CD4-positive, alpha-beta T cell treated with Interleukin-17A for 4 hours (primary cell): ENCODE results near the gene GALNT18.

Experiments used
- DNase-seq: peaks from one replicate; pipeline ENCODE4 v3.0.0-alpha.2; 2020; ENCODE audit warnings: mixed read lengths

GALNT18 gene

GRCh38 chr11:11621573-11622339, at the start of gene GALNT18:
Gene GALNT18 (minus strand): TSS chr11:11622005.
- peak; percentile 57 for DNase-seq

GRCh38 chr11:11670574-11670973, 48.8 kb upstream of the GALNT18 start:
- no peak for DNase-seq

- no peak for DNase-seq
Observed at GRCh38 chr11:11669233-11669846, 47.5 kb upstream of the GALNT18 start.

GRCh38 chr11:11668781-11669180, 47.0 kb upstream of the GALNT18 start:
- no peak for DNase-seq

- DNase-seq, result no peak
Observed at GRCh38 chr11:11668274-11668673, 46.5 kb upstream of the GALNT18 start.

GRCh38 chr11:11667056-11667455, 45.3 kb upstream of the GALNT18 start:
- DNase-seq, result no peak

GRCh38 chr11:11665407-11665806, 43.6 kb upstream of the GALNT18 start:
- no peak for DNase-seq

- DNase-seq, result no peak
Observed at GRCh38 chr11:11663907-11664306, 42.1 kb upstream of the GALNT18 start.

GRCh38 chr11:11662578-11662977, 40.8 kb upstream of the GALNT18 start:
- no peak for DNase-seq

- DNase-seq, result no peak
Observed at GRCh38 chr11:11661326-11662040, 39.7 kb upstream of the GALNT18 start.

- DNase-seq, result no peak
Observed at GRCh38 chr11:11660363-11660740, 38.5 kb upstream of the GALNT18 start.

GRCh38 chr11:11659567-11660362, 38.0 kb upstream of the GALNT18 start:
- no peak for DNase-seq

GRCh38 chr11:11657218-11657955, 35.6 kb upstream of the GALNT18 start:
- DNase-seq, result no peak

GRCh38 chr11:11641581-11641980, 19.8 kb upstream of the GALNT18 start:
- DNase-seq, result no peak

GRCh38 chr11:11640996-11641395, 19.2 kb upstream of the GALNT18 start:
- no peak for DNase-seq

- DNase-seq, result no peak
Observed at GRCh38 chr11:11640152-11640551, 18.3 kb upstream of the GALNT18 start.

- DNase-seq, result no peak
Observed at GRCh38 chr11:11636671-11637070, 14.9 kb upstream of the GALNT18 start.

- DNase-seq, result no peak
Observed at GRCh38 chr11:11635443-11635842, 13.6 kb upstream of the GALNT18 start.

GRCh38 chr11:11629368-11629767, 7.6 kb upstream of the GALNT18 start:
- DNase-seq, result no peak

- DNase-seq, result no peak
Observed at GRCh38 chr11:11628651-11629050, 6.8 kb upstream of the GALNT18 start.

GRCh38 chr11:11626128-11626527, 4.3 kb upstream of the GALNT18 start:
- no peak for DNase-seq

- DNase-seq, result no peak
Observed at GRCh38 chr11:11624926-11625325, 3.1 kb upstream of the GALNT18 start.
